Retina (tissue), 1 donor: ENCODE measurements around the gene CTDSP2.

Experiments
- DNase-seq: peaks from one replicate; pipeline ENCODE4 v3.0.0-alpha.2; 2016

Gene CTDSP2

GRCh38 chr12:57813111-57813970, 33.2 kb downstream of the CTDSP2 start:
- DNase-seq = no peak

- DNase-seq = no peak
Observed at GRCh38 chr12:57811028-57811755, 35.3 kb downstream of the CTDSP2 start.

- DNase-seq = no peak
Observed at GRCh38 chr12:57810450-57810849, 36.1 kb downstream of the CTDSP2 start.

- no peak for DNase-seq
Observed at GRCh38 chr12:57809425-57809824, 37.1 kb downstream of the CTDSP2 start.

GRCh38 chr12:57808351-57808750, 38.2 kb downstream of the CTDSP2 start:
- DNase-seq = no peak

- no peak for DNase-seq
Observed at GRCh38 chr12:57807285-57807684, 39.2 kb downstream of the CTDSP2 start.

- DNase-seq = no peak
Observed at GRCh38 chr12:57806677-57807076, 39.9 kb downstream of the CTDSP2 start.

- DNase-seq = no peak
Observed at GRCh38 chr12:57803319-57803893, 43.1 kb downstream of the CTDSP2 start.

- DNase-seq = no peak
Observed at GRCh38 chr12:57802607-57803006, 43.9 kb downstream of the CTDSP2 start.

GRCh38 chr12:57800965-57801364, 45.6 kb downstream of the CTDSP2 start:
- no peak for DNase-seq

GRCh38 chr12:57797933-57798332, 48.6 kb downstream of the CTDSP2 start:
- DNase-seq = no peak

GRCh38 chr12:57796996-57797395, 49.5 kb downstream of the CTDSP2 start:
- no peak for DNase-seq

GRCh38 chr12:57795354-57795753, 51.2 kb downstream of the CTDSP2 start:
- no peak for DNase-seq

GRCh38 chr12:57793920-57794319, 52.6 kb downstream of the CTDSP2 start:
- DNase-seq = no peak

GRCh38 chr12:57783861-57784260, 62.7 kb downstream of the CTDSP2 start:
- no peak for DNase-seq

GRCh38 chr12:57783466-57783801, 63.1 kb downstream of the CTDSP2 start:
- no peak for DNase-seq

GRCh38 chr12:57782608-57783465, 63.7 kb downstream of the CTDSP2 start, which contains the start of gene TSFM:
TSS of gene TSFM (plus strand) at chr12:57782787. CDS start at chr12:57782802, 15 bp downstream.
- peak; percentile 96 for DNase-seq

- no peak for DNase-seq
Observed at GRCh38 chr12:57782243-57782607, 64.3 kb downstream of the CTDSP2 start.

GRCh38 chr12:57781801-57782200, 64.7 kb downstream of the CTDSP2 start:
- no peak for DNase-seq

GRCh38 chr12:57781244-57781643, 65.3 kb downstream of the CTDSP2 start:
- no peak for DNase-seq

GRCh38 chr12:57780284-57780897, 66.1 kb downstream of the CTDSP2 start:
- no peak for DNase-seq

- no peak for DNase-seq
Observed at GRCh38 chr12:57779736-57780135, 66.8 kb downstream of the CTDSP2 start.
